ENCODE data around the gene MCM8.

DNA sequence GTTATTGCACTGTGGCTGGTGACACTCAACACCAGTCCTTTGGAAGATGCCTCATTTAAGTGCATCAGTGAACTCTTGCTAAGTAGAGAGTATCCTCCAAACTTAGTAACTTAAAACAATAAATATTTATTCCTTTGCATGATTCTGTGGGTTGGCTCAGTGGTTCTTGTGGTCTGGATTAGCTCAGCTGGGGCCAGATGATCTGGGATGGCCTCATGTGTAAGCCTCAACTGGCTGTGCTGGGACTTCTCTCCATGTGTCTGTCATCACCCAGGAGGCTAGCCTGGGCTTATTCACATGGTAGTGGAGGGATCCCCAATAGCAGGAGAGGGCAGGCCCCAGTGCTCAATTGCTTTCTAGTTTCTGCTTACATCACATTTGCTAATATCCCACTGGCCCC is 95.1 kb downstream of the MCM8 start:
- no peak for TF ChIP-seq CTCF (IDR thresholded peaks at IDR 0.05)
- TF ChIP-seq POLR2A (IDR thresholded peaks at IDR 0.05), result no peak
- no peak for TF ChIP-seq POLR2AphosphoS5 (IDR thresholded peaks at IDR 0.05)

Data from sigmoid colon (tissue), 4 donors.